Fibroblast of the conjunctiva (primary cell): ENCODE results near the gene ZBTB25.

Source experiments
- DNase-seq: peaks from one replicate; pipeline ENCODE4 v3.0.0-alpha.2; 2010; ENCODE audit warnings: low read depth

The ZBTB25 gene

DNA sequence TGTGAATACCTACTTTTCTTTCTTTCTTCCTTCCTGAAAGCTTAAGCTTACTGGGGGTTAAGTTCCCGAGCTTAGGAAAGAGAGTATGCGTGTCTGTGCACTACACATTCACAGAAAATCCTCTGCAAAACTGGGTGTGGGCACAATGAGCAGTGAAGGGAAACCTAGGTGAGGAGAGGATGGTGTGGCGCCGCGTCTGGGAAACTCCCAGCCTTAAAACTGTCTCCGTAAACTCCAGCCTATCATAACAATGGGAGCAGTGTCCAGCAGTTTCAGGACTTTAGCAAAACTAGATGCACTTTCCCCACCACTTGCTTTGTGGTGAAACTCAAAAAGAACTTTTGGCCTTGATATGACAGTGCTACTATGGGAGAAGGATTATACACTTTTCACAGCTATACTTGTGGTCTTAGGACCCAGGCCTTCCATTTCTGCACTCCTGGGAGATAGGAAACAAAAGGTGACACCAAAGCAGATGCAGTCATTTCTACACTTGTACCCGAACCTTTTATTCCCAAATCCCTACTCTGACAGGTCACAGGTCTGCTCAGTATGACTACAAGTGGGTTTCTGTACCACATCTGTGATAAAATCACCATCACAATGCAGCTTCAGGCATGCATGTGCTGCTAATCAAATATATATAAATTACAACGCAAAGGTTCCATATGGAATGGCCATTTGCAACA, 27.9 kb downstream of the ZBTB25 start:
- DNase-seq = no peak

DNA sequence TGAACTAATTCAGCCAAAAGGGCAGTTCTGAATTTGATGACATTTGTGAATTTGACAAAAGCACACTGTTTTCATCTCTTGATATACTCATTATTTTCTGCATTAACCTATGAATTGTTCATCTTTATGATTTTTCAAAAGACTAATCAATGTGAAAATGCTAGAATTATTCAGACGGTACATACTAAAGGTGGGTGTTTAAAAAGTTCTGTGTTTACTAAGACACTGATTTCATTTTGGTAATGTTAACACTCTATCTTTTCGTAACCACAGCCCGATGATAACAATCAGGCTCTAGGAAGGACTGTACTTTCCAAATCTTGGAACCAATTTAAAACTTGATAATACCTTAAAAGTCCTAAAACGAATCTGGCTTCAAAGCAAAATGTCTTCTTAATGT, 28.9 kb downstream of the ZBTB25 start:
- DNase-seq = no peak

DNA sequence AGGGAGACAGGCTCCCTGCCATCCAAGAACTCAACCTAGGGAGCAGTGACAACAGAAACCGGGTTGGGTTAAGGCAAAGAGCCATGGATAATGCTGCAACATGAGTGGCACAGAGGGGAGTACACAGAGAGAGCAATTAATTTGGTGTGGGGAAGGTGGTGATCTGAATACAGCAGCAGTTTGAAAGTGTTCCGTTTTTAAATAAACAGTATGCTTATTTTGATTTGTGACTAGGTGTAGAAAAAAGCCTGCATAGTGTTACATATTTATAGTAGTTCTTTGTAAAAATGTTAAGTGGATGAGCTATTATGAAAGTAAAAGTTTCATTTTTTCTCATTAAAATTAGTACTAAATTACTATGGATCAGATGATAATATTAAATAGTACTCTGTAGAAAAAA, 29.6 kb downstream of the ZBTB25 start:
- DNase-seq = no peak

DNA sequence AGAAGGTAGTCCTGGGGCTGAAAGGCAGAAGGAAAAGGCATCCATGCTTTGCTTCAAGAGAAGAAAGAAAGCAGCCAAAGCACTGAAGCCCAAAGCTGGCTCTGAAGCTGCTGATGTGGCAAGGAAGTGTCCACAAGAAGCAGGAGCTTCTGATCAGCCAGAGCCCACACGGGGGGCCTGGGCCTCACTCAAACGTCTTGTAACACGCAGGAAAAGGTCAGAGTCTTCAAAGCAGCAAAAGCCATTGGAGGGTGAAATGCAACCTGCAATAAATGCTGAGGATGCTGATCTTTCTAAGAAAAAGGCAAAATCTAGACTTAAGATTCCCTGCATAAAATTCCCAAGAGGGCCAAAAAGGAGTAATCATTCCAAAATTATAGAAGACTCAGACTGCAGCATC, 35.2 kb downstream of the ZBTB25 start:
- no peak for DNase-seq

DNA sequence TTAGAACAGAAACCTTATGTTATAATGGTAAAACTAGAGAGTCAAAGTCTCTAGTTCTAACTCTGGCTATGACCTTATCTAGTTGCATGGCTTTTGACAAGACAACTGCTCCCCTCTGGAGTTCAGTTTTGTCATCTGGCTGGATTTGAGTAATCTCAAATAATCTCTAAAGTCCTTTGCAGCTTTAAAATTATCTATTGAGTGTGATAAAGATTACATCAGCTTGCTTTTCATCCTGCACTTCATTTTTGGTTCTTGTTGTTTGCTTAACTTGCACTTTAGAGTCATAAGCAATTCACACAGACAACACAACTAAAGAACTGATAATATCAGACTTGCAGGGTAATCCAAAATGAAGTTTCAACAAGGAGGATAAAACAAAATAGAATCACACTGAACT, 36.1 kb downstream of the ZBTB25 start:
- no peak for DNase-seq

DNA sequence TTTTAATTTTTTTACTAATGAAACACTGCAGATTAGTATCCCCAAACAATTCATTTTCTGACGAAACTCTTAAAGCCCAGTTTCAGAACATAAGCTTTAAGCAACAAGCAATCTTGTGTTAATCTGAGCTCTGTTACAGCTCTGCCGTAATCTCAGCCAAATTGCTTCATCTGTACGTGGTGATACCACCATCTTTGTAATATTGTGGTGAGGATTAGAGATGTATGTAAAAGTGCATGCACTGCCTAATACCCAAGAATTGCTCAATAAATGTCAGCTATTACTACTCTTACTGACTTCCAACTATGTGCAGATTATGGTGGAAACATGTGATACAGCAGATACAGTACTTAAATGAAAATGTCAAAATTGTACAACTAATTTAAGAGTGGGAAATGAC, 36.5 kb downstream of the ZBTB25 start:
- DNase-seq = no peak

DNA sequence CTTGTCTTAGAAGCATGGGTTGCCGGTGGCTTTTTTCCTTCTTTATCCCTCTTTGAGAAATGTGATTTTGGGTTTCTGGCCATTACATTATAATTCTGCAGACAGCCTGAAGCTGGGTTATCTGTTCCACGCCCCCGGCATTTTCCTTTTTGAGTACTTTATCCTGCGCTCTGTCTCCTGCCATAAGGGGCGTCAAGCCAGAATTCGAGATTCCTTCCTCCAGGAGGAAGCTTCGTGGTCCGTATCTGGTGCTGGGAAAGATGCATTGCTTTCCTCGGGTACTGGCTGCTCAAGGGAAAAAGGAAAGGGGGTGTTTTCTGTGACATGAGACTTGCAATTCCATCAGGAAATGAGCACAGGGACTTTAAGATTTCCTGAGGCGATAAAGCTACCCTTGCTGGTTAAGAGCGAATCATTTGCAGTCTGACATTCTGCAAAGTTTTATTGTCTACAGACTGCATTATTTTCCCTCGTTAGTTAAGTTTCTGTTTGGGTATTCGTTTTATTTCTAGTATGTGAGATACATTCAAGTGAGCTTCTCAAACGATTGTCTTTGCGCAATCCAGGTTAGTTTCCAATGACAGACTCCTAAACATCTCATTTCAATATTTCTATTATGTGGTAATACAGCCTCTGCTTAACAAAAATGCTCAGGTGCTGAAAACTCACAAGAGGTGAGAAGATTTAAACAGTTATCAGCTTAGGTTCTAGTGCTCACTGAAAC, 37.6 kb downstream of the ZBTB25 start:
- no peak for DNase-seq

DNA sequence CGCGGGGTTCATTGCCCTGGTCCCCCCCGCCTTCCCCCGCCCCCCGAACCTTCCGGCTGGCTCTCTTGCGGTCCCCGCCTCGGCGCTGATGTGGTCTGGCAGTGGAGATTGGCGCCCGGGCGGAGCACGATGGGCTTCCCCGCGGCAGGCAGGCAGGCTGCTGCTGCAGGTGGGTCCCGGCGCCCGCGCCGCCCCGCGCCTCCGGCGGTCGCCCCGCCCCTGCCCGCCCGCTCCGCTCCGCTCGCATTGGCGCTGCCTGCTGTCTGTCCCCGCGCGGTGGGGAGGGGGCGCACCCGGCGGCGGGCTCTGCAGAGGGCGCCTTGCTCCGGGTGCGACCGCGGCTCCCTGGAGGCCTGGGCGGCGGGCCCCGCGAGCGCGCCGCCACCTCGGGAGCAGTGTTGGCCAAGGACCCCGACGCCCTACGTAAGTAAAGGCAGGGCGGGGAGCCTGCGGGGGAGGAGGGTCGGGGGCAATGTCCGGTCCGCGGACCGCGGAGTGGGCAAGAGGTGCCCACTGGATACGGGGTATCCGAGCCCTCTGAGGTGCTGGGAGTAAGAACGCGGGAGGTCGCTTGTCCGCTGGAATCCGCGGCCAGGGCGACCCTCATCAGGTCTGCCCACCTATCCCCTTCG, 38.3 kb downstream of the ZBTB25 start, which contains the start of gene AKAP5:
TSS of gene AKAP5 (plus strand) at position 309 of the 632 bp plus-strand sequence. CDS start 2,896 bp downstream, outside the sequence.
- no peak for DNase-seq

DNA sequence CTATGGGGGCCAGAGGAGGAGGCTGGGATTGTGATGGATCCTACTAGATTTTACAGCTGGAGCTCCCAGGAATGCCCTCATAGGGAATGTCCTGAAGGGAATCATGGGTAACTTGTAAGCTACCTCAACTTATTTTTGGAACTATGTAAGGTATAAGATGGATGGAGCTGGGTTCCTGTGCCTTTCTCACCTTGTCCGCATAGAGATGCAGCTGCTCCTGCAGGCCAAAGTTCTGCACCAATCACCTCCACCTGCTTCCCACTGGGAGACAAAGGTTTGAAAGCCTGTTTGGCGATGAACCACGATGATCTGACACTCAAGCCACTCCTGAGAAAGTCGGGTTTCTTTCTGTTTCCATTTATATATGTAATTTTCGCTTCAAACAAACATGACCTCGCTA, 39.0 kb downstream of the ZBTB25 start:
- DNase-seq = no peak

DNA sequence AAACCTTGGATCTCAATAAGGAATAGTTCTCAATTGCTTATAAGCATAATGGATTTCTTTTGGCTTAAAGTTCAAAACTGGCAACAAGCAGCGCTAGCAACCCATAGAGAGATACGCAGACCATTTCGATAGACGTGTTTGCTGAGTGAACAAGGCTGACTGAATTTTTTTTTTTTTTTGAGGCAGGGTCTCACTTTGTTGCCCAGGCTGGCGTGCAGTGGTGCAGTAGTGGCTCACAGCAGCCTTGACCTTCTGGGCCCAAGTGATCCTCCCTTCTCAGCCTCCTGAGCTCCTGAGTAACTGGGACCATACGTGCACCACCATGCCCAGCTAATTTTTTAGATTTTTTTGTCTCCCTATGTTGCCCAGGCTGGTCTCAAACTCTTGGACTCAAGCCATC, 39.8 kb downstream of the ZBTB25 start:
- no peak for DNase-seq

DNA sequence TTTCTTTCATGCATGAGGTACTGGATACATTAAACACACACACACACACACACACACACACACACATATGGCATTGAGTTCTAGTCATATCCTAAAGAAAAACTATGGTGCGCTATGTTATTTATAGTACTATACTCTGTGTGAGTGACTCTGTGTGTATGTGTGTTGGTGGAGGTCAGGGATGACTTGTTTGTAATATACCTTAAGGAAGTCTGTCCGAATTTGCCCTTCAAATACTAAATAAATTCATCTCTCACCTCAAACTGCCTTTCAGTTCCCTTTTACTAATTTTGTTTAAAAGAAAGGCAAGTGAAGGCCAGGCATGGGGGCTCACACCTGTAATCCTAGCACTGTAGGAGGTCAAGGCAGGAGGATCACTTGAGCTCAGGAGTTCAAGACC, 40.4 kb downstream of the ZBTB25 start:
- DNase-seq = no peak

DNA sequence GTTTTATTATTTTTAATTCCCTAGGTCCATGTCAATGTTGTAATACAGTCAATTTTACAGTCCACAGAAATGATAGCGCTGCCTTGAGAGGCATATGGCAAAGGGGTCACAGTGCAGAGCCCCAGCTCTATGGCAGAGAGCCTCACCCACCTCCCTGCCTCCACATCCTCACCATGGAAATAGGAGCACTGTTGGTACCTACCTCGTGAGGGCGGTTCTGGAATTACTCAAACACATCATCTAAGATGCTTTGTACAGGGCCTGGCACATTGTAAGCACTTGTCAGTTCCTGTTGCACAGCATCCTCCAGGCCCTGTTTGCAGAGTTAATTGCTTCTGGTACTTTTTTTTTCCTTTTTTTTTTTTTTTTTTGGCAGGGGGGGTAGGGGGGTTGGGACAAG, 42.4 kb downstream of the ZBTB25 start:
- no peak for DNase-seq

DNA sequence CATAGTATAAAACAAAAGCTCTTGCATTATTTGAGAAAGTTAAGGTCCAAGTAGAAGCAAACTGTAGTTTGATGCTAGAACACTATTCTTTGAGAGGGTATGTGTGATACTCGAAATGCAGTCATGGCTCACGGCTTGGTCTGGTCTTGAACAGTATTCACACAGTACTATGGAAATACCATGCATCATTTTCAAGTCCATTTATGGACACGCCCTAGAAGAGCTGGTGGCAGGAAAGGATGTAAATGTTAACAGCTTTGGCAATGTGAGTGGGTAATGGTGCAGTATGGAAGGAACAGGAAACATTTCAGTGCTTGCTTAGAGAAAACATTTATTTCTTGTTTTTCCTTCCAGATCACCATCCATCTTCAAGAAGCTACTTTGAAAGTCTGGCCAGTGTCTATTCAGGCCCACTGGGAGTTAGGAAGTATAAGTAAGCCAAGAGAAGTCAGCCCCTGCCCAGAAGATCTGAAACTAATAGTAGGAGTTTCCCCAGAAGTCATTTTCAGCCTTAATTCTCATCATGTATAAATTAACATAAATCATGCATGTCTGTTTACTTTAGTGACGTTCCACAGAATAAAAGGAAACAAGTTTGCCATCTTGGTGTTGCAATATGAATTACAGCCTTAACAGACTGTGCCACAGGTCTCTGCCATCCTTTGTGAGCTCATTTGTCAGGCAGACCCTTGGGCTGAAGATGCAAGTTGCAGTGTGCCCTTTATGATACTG, 44.1 kb downstream of the ZBTB25 start:
- DNase-seq = no peak

DNA sequence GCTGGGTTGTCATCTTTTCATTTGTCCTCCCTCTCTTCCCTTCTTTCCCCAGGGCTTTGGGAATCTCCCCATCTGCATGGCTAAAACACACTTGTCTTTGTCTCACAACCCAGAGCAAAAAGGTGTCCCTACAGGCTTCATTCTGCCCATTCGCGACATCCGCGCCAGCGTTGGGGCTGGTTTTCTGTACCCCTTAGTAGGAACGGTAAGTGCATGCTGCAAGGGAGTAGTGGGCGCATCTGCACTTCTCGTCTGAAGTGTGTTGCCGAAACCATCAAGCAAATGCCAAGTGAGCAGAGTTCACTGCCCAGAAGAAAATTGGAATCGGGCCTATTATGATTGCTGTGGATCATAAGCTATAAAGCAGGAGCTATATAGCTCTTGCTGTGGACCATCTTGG, 49.0 kb downstream of the ZBTB25 start:
- no peak for DNase-seq

DNA sequence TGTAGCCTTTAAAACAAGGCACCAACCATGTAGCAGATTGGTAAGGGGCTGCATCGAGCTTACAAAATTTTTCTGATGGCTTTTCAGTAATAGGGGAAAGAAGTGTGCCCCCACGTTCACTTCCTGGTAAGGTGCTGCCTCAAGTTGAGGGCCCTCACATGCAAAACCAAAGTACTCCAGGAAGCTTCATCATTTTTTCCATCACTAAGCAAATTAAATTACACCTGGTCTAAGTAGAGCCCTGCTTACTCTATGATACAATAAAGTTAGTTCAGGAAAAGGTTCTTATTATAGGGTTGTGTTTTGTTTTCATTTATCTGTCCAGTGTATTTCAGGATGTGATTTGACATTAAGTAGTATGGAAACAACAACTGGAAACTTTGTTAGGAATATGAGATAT, 53.4 kb downstream of the ZBTB25 start:
- no peak for DNase-seq

DNA sequence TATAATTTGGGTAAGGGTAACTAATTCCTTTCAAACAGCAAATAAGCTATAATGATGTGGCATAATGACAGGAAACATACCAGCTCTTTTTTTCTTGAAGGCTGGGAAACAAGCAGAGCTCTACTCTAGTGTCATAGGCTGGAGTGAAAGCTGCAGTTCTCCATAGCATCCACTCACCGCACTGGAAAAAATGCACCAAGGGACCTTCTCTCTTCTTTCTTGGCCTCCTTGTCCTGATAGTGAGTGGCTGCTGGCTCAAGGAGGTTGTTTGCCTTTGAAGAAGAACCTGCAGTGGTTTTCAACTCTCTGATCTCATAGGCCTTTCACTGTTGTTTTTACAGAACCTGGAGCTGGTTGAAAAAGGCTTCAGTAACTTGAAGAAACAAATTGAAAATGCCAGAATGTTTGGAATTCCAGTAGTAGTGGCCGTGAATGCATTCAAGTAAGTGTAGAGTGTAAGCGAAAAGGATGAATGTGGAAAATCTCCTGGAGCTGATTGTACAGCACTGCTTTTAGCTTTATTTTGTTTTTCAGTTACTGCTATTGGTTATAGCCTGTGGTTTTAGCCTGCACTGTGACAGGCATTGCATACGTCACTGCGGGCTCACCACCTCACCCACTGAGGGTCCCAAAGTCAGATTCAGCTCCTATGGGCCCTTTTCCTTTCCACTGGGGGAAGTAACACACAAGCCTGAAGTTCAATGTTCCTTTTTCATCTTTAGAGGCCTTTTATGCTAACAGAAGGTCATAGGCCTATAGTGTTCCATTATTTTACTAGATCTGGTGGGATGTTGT, 55.6 kb downstream of the ZBTB25 start:
- no peak for DNase-seq

DNA sequence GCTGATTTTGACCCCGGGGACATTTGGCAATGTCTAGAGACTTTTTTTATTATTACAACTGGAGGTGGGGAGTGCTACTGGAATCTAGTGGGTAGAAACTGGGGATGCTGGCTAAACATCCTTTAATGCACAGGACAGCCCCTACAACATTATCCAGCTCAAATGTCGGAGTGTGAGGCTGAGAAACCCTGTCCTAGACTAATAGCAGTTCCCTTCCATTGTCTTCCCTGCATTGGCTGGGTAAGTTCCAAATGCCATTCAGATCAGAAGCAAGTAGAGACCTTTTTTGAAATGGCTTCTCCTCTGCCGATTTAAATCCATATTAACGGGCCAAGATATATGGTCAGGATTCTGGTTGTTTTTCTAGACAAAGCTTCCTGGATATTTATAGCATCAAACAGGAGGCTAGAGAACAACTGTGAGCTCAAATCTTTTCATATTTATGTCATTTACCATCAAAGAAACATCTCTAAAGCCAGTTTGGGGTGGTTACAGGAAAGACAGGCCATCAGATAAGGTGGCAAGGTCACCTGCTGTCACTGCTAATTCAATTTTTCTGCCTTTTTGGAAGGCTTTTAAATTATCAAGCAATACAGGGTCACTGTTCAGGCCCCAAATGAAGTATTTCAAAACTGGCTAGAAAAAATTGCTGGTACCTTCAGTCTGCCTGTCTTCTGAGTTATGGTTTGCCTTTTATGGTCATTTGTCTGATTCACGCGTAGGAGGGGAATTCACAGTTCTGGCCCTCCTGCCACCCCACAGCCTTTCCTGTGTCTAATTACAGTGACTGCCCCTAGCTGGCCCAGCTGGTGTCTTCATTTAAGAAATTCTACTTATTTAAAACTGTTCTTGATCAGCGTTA, 58.4 kb downstream of the ZBTB25 start:
- DNase-seq = peak; percentile 37

DNA sequence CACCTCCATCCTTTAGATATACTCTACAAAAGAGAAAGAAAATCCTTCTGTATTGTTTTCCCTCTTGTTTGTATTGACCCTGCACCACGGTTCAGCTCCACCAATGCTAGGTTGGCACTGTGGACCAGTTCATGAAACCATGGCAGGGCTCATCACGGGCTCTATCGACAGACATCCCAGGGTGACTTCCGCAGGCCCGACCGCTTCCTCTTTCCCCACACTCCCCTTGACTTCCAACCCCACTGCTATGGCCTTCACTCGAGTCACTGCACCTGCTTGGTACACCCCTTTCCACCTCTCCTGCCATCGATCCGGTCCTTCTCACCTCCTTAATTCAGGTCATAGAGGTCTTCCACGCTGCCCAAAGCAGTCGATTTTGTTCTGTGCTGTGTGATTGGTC, 59.5 kb downstream of the ZBTB25 start:
- DNase-seq = no peak

DNA sequence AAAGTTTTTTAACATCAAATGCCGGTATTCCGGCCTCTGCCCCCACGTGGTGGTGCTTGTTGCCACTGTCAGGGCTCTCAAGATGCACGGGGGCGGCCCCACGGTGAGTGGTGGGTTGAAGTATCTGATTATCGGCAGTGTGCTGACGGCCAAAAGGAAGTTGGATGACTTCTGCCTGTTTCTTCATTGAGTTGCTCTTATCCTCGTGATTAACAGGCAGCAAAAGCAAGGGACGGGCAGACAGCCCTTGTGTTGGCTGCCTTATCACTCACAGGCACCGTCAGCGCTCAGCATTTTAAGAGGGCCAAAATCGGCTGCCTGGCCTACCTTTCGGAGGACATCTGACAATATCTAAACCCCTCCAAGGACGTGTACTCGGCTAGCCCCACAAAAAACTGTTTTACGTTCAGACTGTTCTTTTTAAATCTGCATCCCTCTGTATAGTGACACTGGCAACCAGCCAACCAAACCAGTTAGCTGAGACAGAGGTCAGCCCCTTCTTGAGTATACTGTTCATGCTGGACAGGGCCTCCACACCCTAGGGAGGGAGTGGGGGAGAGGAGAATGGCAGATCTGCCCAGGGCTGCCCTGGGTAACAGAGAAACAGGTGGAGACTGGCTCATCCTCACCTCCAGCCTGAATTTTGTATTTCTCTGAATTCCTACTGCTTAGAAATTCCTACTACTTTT, 61.2 kb downstream of the ZBTB25 start:
- no peak for DNase-seq

DNA sequence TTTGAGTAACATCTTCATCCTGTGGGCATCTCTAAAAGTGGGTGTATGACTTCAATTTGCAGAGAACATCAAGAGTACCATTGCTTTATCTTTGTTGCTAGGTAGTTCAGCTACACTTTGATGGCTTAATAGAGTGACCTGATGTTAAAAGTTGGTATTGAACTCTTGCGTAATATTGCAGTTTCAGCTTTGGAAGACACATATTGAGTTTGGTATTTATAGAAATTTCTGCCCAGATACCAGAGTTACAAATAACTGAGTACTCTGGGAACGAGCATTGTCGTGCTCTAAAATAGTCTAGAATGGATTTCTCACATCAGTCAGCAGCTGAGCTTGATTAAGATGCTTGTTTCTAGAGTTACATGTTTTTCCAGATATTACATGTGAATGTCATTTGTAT, 63.1 kb downstream of the ZBTB25 start:
- DNase-seq = peak; percentile 51
